ENCODE results near the gene TUBA3D.
"Not testable (repeated sequence)": the region's sequence is repeated elsewhere in the genome, so short reads cannot be mapped to it uniquely, and the experiment has no call there.

The TUBA3D gene

DNA sequence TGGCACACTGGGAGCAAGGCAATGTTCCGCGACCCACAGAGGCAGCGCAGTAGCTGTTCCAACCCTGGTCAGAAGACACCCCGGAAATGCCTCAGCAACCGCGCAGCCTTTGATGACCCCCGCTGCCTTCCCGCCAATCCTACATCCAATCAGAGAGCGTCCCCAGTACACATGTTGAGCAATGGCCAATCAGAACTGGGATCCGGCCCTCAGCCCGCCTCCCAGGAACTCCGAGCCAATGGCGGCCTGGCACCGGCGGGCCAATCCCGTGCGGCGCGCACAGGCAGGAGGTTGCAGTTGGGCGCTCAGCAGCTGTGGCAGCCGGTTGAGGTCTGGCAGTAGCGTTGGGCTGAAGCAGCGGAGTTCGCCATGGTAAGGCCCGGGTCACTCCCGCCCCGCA is at the start of gene TUBA3D:
Gene TUBA3D, plus strand, starts transcription at position 289 of the 400 bp plus-strand sequence. Its CDS starts 81 bp downstream, at position 370.
- DNase-seq, result no peak
- intact Hi-C loops (cut with DNase I), result no loop called here

DNA sequence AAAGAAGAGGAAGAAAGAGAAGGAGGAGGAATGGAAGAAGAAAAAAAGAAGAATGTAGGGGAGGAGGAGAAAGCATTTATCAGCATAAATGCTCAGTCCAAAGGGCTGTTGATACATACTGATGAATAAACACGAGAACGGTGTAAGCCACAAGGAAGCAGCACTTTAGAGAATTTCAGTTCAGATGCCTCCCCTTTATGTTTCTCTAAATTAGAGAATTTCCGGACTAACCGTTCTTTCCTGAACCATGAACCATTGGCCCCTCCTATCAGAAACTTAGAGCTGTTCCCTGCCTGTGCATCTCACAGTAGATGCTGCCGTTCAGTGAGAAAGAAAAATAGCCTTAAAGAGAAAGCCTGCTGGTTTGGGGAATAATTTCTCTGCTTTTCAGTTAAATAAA is 49.2 kb upstream of the TUBA3D start:
- no peak for DNase-seq
- intact Hi-C loops (cut with DNase I), result no loop called here

DNA sequence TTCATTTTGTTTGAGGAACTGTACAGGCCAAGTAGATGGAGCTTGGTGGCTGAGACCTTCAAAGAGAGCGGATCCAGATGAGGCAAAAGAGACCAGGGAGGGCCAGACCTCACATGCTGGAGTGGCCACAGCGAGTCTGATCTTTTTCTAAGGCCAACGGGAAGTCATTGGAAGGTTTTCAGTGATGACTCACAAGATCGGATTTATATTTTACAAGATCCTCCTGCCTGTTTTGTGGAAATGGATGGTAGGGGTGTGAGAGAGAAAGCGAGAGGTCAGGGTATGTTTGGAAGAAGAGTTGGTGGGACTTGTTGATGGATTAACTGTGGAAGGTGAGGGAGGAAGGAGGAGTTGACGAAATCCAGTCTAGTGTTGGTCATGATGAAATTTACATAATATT is 44.6 kb upstream of the TUBA3D start:
- intact Hi-C loops (cut with DNase I), result no loop called here
- no peak for DNase-seq

- DNase-seq; intact Hi-C loops (cut with DNase I): not testable (repeated sequence)
Measured at GRCh38 chr2:131440742-131441468, 35.0 kb upstream of the TUBA3D start.

- intact Hi-C loops (cut with DNase I); DNase-seq: not testable (repeated sequence)
Measured at GRCh38 chr2:131444736-131445514, 31.0 kb upstream of the TUBA3D start.

GRCh38 chr2:131445515-131445797 is 30.5 kb upstream of the TUBA3D start:
- intact Hi-C loops (cut with DNase I); DNase-seq: not testable (repeated sequence)

- no peak for DNase-seq
- intact Hi-C loops (cut with DNase I), result no loop called here
Measured at GRCh38 chr2:131445896-131446295, 30.0 kb upstream of the TUBA3D start.

DNA sequence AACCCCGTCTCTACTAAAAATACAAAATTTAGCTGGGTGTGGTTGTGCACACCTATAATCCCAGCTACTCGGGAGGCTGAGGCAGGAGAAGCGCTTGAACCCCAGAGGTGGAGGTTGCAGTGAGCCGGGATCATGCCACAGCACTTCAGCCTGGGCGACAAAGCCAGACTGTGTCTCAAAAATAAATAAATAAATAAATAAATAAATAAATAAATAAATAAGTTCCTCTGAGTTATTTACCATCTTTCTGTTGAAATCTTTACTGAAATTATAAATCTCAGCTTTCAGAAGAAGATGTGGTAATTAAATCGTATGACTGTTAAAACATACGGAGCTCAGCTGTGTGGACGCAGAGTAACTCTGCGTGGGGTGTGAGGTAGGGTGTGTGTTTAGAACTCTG is 27.9 kb upstream of the TUBA3D start:
- DNase-seq; intact Hi-C loops (cut with DNase I): not testable (repeated sequence)

DNA sequence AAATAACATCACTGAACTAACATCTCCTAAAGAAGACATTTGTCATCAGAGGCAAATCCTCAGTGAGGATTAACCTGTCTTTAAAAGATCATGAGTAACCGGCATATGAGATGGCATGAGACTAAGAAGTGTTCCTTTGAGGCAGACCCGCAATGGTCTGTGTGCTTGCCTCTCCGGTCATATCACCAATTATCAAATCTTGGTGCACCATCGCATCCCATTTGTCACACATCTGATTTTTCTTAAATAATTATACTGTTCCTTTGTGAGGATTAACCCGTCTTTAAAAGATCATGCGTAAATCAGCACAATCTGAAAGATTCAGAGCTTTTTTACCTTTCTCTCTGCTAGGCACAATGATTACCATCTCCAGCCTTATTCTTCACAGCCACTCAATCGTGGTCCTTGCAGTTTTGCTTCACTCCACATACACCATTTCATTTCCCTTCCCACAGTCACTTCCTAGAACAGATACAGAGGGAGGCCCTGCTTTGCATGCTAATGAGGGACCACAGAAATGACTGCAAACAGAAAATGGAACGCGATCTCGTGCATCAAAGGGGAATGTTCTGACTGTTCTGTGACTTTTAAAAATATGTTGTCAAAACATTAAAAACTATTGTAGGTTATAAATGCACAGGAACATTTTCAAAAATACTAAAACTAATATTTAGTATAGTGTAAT is 24.5 kb upstream of the TUBA3D start:
- intact Hi-C loops (cut with DNase I); DNase-seq: not testable (repeated sequence)

DNA sequence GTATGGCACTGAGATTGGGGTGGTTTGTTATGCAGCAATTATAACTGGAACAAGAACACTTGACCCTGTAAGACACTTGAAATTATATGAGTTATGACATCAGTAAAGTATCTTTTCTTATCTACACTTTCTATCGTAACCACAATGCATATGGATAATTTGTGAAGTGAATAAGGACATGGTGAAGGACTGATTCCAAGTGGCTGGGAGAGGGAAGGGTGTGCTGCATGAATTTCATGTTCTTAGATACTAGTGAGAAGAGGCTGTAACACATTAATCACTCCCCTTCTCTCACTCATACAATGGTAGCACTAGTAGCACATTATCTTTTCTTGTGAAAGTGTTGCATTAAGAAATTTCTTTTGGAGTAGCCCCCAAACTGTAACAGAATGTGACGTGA is 21.0 kb upstream of the TUBA3D start:
- intact Hi-C loops (cut with DNase I); DNase-seq: not testable (repeated sequence)

DNA sequence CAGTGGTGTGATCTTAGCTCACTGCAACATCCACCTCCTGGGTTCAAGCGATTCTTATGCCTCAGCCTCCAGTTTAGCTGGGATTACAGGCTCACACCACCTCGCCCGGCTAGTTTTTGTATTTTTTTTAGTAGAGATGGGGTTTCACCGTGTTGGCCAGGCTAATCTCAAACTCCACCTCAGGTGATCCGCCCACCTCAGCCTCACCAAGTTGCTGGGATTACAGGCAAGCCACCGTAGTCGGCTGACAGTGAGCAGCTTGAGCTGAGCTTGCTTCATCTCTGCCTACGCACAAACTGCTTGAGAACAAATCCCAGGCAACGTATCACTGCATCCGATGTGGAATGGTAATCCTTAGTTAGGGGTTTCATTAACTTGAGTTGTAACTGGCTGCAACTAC is 8.2 kb upstream of the TUBA3D start:
- intact Hi-C loops (cut with DNase I), result not testable (repeated sequence)

DNA sequence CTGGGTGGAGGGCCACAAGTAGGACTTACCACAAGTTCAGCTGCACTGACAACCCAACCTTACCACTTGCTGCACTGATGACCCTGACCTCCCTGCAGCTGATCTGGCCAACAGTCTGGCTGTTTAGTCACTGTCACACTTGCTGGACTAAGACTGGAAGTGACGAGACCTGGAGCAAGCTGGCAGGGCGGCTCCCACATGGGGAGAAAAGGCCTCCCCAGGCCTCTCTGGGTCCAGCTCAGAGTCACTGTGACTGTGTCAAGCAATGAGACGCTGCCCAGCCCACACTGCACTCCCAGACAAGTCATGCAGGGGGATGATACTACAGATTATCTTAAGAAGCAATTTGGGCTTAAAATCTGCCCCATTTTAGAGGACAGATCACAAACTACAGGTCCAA is 5.0 kb upstream of the TUBA3D start:
- intact Hi-C loops (cut with DNase I); DNase-seq: not testable (repeated sequence)

More for the DNA sequence above, 8.2 kb upstream of the TUBA3D start:
- peak in 14 of 42 donors; percentile 13 to 56 (median 30) for DNase-seq

DNA sequence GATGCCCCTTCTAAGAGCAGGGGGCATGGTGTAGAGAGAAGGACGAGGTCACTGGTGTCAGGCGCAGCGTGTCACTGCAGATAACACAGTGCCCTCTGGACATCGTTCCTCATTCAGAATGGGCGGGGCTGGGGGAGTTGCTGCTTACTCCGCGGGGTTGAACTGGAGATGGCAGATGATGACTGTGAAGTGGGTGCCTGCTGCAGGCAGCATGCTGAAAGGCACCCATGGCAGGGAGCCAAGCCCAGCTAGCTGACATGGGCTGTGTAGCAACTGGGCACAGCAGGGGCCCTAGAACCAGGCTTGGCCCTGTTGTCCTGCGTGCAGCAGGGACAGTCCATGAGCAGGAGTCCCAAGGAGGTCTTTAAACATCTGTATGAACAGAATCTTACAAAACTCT is 4.3 kb upstream of the TUBA3D start:
- intact Hi-C loops (cut with DNase I); DNase-seq: not testable (repeated sequence)

GRCh38 chr2:131473266-131473665 is 2.7 kb upstream of the TUBA3D start:
- DNase-seq; intact Hi-C loops (cut with DNase I): not testable (repeated sequence)

DNA sequence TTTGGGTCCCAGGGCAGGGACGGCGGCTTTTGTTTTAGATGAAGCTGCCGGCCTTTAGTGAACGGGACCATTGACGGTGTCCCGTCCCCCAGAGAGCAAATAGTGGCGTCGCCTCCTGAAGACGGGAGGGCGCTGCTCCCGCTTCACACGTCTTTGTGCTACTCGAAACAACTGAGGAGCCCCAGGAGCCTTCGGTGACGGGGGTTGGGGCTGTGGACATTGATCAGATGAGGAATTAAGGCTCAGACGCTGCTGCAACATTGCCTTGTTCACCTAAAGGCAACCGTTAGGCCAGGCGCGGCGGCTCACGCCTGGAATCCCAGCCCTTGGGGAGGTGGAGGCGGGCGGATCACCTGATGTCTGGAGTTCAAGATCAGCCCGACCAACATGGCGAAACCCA is 444 bp downstream of the TUBA3D start:
- not testable (repeated sequence) for DNase-seq

GRCh38 chr2:131477227-131477626 is 1.3 kb downstream of the TUBA3D start:
- not testable (repeated sequence) for DNase-seq

More for the DNA sequence above, 444 bp downstream of the TUBA3D start:
- intact Hi-C loops (cut with DNase I), result not testable (repeated sequence)

GRCh38 chr2:131478074-131478849 is 2.3 kb downstream of the TUBA3D start:
- intact Hi-C loops (cut with DNase I), result not testable (repeated sequence)
- peak in 1 of 42 donors; percentile 14 for DNase-seq

More at GRCh38 chr2:131477227-131477626, 1.3 kb downstream of the TUBA3D start:
- intact Hi-C loops (cut with DNase I), result not testable (repeated sequence)

DNA sequence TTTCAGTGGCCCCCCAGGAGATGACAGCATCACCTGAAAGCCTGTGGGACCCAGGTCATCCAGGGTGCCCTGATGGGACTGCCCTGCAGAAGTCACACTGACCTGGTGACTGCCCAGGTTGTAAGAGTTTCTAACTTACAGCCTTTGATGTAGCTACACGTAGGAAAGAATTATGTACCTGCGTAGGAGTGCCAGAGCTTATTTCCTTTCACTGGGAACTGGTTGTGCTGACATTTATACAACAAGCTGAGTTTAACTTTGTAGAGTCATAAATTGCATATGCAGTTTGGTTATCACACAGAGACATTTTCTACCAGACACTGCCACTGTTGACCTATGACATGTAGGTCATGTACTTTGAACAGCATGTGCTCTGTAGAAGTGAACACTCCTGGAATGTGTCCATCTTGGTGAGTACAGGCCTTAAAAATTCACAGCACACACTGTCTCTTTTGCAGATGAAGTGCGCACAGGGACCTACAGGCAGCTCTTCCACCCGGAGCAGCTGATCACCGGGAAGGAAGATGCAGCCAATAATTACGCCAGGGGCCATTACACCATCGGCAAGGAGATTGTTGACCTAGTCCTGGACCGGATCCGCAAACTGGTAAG is 3.0 kb downstream of the TUBA3D start:
- intact Hi-C loops (cut with DNase I), result not testable (repeated sequence)
- DNase-seq, result peak in 1 of 42 donors; percentile 28

DNA sequence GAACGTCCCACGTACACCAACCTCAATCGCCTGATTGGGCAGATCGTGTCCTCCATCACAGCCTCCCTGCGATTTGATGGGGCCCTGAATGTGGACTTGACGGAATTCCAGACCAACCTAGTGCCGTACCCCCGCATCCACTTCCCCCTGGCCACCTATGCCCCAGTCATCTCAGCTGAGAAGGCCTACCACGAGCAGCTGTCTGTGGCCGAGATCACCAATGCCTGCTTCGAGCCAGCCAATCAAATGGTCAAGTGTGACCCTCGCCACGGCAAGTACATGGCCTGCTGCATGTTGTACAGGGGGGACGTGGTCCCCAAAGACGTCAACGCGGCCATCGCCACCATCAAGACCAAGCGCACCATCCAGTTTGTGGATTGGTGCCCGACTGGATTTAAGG is 4.4 kb downstream of the TUBA3D start:
- peak in 1 of 42 donors; percentile 8 for DNase-seq
- intact Hi-C loops (cut with DNase I), result not testable (repeated sequence)

Measured in head of caudate nucleus (tissue), 42 donors.